Epithelial cell of proximal tubule (primary cell): Measurements from ENCODE around the gene NRXN2. TPM values are rescaled to one million over a fixed set of nuclear protein-coding genes. Genes with fewer than 3 reads are reported as not detected.

Source experiments
- DNase-seq: peaks from one replicate; pipeline ENCODE4 v3.0.0-alpha.2; 2011; ENCODE audit warnings: low read depth
- H3K4me3 ChIP-seq: 2 replicates; pipeline ENCODE4 v1.5.1; 2011; ENCODE audit warnings: low read depth, mild to moderate bottlenecking, low read length
- CTCF ChIP-seq: conservative IDR thresholded peaks from 2 replicates; pipeline ENCODE4 v1.5.1; 2012; ENCODE audit warnings: low read depth, mild to moderate bottlenecking, low read length
- total RNA-seq: library from RNA; depleted of rRNA; stranded (reverse); fragments of >200 nt; gene quantifications from 2 replicates; pipeline ENCODE4 v1.2.3, GENCODE V29; 2015

NRXN2 gene
- total RNA-seq, 1 donor from 2014 or later: not detected

DNA sequence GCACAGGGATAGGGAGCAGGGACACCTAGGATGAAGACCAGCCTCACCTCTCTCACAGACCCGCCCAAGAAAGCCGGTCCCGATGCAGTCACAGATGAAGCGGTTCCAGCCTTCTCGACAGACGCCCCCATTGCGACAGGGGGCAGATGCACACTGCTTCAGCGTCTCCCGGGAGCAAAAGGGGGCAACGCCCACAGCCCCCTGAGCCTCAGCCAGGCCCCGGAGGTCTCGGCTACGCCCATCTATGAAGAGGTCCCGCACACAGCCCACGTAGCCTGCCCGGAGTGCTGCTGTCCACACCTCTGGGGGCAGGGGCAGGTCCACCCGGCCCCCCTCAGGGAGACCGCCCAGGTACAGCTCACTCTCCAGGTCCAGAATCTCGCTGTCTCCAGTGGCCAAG is 62.3 kb downstream of the NRXN2 start:
- no peak for TF ChIP-seq CTCF
- H3K4me3 ChIP-seq: no peak overlapping the region
- no peak for DNase-seq

DNA sequence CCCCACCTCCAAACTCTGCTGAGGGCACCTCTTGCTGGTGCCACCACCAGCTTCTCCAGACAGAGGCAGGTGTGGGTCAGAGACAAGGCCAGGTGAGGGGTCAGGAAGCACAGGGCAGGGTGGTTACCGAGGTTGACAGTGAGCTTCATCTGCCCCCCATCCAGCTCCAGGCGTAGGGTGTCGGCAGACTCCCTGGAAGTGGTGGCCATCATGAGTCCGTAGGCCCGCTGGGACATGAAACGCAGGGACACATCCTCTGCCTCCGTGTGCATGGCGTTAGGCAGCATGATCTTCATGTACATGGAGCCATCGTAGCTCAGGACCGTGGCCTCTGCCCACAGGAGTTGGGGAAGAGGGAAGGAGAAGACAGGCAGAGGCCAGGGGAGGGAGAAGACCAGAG is 62.8 kb downstream of the NRXN2 start:
- DNase-seq: no peak
- TF ChIP-seq CTCF: no peak
- H3K4me3 ChIP-seq: no peak overlapping the region

- TF ChIP-seq CTCF: no peak
- DNase-seq: peak; percentile 15
- H3K4me3 ChIP-seq: no peak overlapping the region
Observed at GRCh38 chr11:64659417-64660144, 63.4 kb downstream of the NRXN2 start.

DNA sequence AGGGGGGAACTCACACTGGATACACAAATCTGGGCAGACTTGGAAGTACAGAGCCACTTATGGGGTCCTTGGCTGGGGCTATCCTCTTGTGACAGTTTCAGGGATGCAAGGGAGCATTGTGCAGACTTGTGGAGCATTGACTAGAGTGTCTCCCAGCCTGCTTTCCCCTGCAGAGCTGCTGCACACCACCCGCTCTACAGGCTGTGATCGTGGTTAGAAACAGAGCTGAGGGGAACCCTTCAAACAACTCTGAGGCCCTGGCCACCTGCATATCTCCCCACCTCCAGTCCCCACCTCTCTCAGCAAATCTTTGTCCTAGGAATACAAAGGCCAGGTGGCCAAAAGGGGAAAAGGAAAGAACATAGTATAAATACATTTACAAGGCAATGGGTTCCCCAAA is 64.7 kb downstream of the NRXN2 start:
- H3K4me3 ChIP-seq: no peak overlapping the region
- DNase-seq: no peak
- TF ChIP-seq CTCF: no peak

DNA sequence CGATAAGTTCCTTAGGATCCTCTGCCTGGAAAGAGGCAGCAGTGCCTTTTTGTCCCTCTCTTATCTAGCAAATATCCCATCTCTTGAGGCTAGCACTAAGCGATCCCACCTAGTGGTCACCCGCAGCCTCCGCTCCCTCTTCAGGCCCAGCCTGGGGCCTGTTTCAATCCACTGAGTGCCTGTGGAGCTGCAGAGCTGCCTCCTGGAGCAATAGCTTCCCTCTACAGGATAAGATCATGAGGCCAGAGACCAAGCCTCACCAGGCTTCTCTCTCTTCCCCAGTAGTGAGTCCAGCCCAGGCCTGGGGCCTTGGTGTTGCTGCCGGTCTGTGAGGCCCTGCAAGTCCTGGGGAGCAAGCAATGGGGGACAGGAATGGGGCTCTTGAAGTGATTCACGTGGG is 66.1 kb downstream of the NRXN2 start:
- no peak overlapping the region for H3K4me3 ChIP-seq
- no peak for DNase-seq
- no peak for TF ChIP-seq CTCF

DNA sequence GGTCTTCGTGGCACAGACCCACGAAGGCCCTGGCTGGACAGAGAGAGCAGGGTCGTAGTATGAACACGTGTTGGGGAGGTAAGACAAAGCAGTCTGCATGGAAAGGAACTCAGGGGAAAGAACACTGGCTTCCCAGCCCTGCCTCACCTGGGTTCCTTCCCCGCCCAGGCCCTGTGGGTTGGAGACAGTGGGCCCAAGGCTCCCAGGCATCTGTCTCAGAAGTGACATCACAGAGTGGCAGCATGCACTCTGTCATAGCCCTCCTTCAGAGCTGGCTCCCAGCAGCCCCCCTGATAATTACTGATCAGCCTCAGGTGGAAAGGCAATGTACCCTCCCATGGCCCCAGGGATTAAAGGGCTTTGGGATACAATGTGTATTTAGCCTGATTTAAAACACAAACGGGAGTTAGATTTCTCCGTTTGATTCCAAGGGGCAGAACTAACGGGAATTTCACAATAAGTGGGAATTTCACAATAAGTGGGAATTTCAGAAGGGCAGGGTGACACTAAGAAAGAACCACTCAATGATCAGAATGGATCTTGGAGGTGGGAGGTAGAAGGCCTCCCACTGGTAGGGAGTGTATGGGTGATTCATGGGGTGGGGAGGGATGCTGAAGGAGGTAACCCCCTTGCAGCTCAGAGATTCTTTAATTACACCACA is 66.9 kb downstream of the NRXN2 start:
- TF ChIP-seq CTCF: no peak
- DNase-seq: no peak
- no peak overlapping the region for H3K4me3 ChIP-seq
